Glutamatergic neuron (in vitro differentiated cells): ENCODE results near the gene GAP43. TPM values are rescaled to one million over a fixed set of nuclear protein-coding genes. Genes with fewer than 3 reads are reported as not detected.
"Not testable (repeated sequence)": the region's sequence is repeated elsewhere in the genome, so short reads cannot be mapped to it uniquely, and the experiment has no call there.

Experiments used
- DNase-seq: peaks from one replicate; pipeline ENCODE4 v3.0.0; 2022
- H3K27ac Mint-ChIP-seq: one replicate; pipeline ENCODE4 v1.8.0; 2020; ENCODE audit warnings: mild to moderate bottlenecking, mixed read lengths, inconsistent platforms; ENCODE audit not compliant: unreplicated experiment
- H3K27me3 Mint-ChIP-seq: one replicate; pipeline ENCODE4 v1.8.0; 2020; ENCODE audit warnings: mild to moderate bottlenecking, moderate library complexity, mixed read lengths, inconsistent platforms; ENCODE audit not compliant: unreplicated experiment
- H3K36me3 Mint-ChIP-seq: one replicate; pipeline ENCODE4 v1.8.0; 2020; ENCODE audit warnings: mild to moderate bottlenecking, mixed read lengths, inconsistent platforms; ENCODE audit not compliant: unreplicated experiment
- H3K4me1 Mint-ChIP-seq: one replicate; pipeline ENCODE4 v1.8.0; 2020; ENCODE audit warnings: mild to moderate bottlenecking, low read depth, mixed read lengths, inconsistent platforms; ENCODE audit not compliant: unreplicated experiment
- H3K4me3 Mint-ChIP-seq: one replicate; pipeline ENCODE4 v1.8.0; 2020; ENCODE audit warnings: mild to moderate bottlenecking, mixed read lengths, inconsistent platforms; ENCODE audit not compliant: unreplicated experiment
- H3K9me3 Mint-ChIP-seq: one replicate; pipeline ENCODE4 v1.8.0; 2020; ENCODE audit warnings: mild to moderate bottlenecking, moderate library complexity, mixed read lengths, inconsistent platforms; ENCODE audit not compliant: unreplicated experiment
- CTCF ChIP-seq: fragments of 200-600 bp; sonication (generic); IDR thresholded peaks from one replicate; pipeline ENCODE4 v1.5.0; 2021; ENCODE audit not compliant: partially characterized antibody, unreplicated experiment
- total RNA-seq: library from RNA; stranded (reverse); fragmentation: NEBNext Ultra II Directional; extraction: Animal tissue kit (Norgen Biotek cat#: 25700); gene quantifications from one replicate; pipeline ENCODE4 v1.2.1, GENCODE V29; 2021; ENCODE audit not compliant: unreplicated experiment

The GAP43 gene
- total RNA-seq, 1 donor from 2014 or later: 684 TPM

- DNase-seq: no peak
- no peak for TF ChIP-seq CTCF
- peaks cover 1% of the 10 kb centered on the region for H3K9me3 Mint-ChIP-seq
- H3K27me3 Mint-ChIP-seq: peaks cover 7% of the 10 kb centered on the region
- H3K36me3 Mint-ChIP-seq: peaks cover 11% of the 10 kb centered on the region
- H3K4me3 Mint-ChIP-seq: no peak overlapping the region
- H3K27ac Mint-ChIP-seq: no peak overlapping the region
- H3K4me1 Mint-ChIP-seq: peaks cover 8% of the 10 kb centered on the region
Measured at GRCh38 chr3:115725800-115726199, 102.5 kb downstream of the GAP43 start.

GRCh38 chr3:115727135-115727534 lies 103.8 kb downstream of the GAP43 start:
- H3K4me1 Mint-ChIP-seq: no peaks in the 10 kb centered on the region
- peaks cover 11% of the 10 kb centered on the region for H3K36me3 Mint-ChIP-seq
- no peak for DNase-seq
- TF ChIP-seq CTCF: no peak
- peaks cover 1% of the 10 kb centered on the region for H3K9me3 Mint-ChIP-seq
- H3K27me3 Mint-ChIP-seq: peaks cover 5% of the 10 kb centered on the region
- no peak overlapping the region for H3K27ac Mint-ChIP-seq
- no peak overlapping the region for H3K4me3 Mint-ChIP-seq

- no peak for DNase-seq
- no peak for TF ChIP-seq CTCF
- Mint-ChIP-seq H3K36me3 (peaks cover 11% of the 10 kb centered on the region), H3K9me3 (peaks cover 1% of the 10 kb centered on the region), H3K4me3 (no peak overlapping the region), H3K27me3 (peaks cover 5% of the 10 kb centered on the region), H3K4me1 (no peaks in the 10 kb centered on the region), H3K27ac (no peak overlapping the region)
Measured at GRCh38 chr3:115728013-115728412, 104.7 kb downstream of the GAP43 start.

GRCh38 chr3:115736341-115736740 lies 113.0 kb downstream of the GAP43 start:
- H3K4me3 Mint-ChIP-seq, H3K27ac Mint-ChIP-seq, DNase-seq, H3K27me3 Mint-ChIP-seq, H3K4me1 Mint-ChIP-seq: not testable (repeated sequence)
- H3K9me3 Mint-ChIP-seq: peaks cover 13% of the 10 kb centered on the region
- peaks cover 50% of the 10 kb centered on the region for H3K36me3 Mint-ChIP-seq

GRCh38 chr3:115741650-115742049 lies 118.3 kb downstream of the GAP43 start:
- H3K27ac Mint-ChIP-seq: no peak overlapping the region

GRCh38 chr3:115744516-115744915 lies 121.2 kb downstream of the GAP43 start:
- not testable (repeated sequence) for H3K9me3 Mint-ChIP-seq, H3K4me1 Mint-ChIP-seq

More at GRCh38 chr3:115741650-115742049, 118.3 kb downstream of the GAP43 start:
- H3K9me3 Mint-ChIP-seq: peaks cover 7% of the 10 kb centered on the region
- no peaks in the 10 kb centered on the region for H3K4me1 Mint-ChIP-seq
- TF ChIP-seq CTCF: no peak
- peaks cover 31% of the 10 kb centered on the region for H3K36me3 Mint-ChIP-seq
- no peak overlapping the region for H3K4me3 Mint-ChIP-seq
- DNase-seq: no peak
- H3K27me3 Mint-ChIP-seq: no peaks in the 10 kb centered on the region

GRCh38 chr3:115752978-115753377 lies 129.7 kb downstream of the GAP43 start:
- DNase-seq, H3K27me3 Mint-ChIP-seq, H3K4me3 Mint-ChIP-seq, H3K4me1 Mint-ChIP-seq, H3K27ac Mint-ChIP-seq: not testable (repeated sequence)
- Mint-ChIP-seq H3K36me3 (peaks cover 21% of the 10 kb centered on the region), H3K9me3 (peaks cover 12% of the 10 kb centered on the region)

More at GRCh38 chr3:115744516-115744915, 121.2 kb downstream of the GAP43 start:
- H3K4me3 Mint-ChIP-seq, H3K27ac Mint-ChIP-seq, DNase-seq, H3K27me3 Mint-ChIP-seq: not testable (repeated sequence)
- peaks cover 11% of the 10 kb centered on the region for H3K36me3 Mint-ChIP-seq
